ENCODE data around the gene SEM1.

DNA sequence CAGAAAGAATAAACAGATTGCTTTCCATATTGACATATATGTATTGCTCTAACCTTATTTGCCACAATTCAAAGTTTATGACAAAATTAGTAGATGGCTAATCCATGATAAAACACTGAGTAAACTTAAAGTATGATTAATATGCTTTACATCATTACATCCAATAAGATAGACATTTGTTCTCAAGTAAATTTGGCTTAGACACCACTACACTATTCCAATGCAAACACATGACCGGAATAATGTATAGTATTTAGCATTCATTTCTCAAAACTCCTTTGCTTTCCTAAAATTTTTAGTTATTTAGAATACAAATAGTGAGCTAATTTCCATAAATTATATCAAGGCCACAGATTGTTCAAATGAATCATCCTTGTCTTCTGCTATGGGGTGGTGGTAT is 20.2 kb downstream of the SEM1 start:
- no peak for TF ChIP-seq TAF1 (IDR thresholded peaks at IDR 0.05; ENCODE audit: borderline replicate concordance, low read depth, low read length)
- no peak for TF ChIP-seq POLR2A (IDR thresholded peaks at IDR 0.05; ENCODE audit: low read depth, low read length)
- no peak for TF ChIP-seq POLR2AphosphoS5 (IDR thresholded peaks at IDR 0.05; ENCODE audit: low read depth, low read length)

Data from GM12892 (cell line).